Left ventricle myocardium inferior (tissue), 1 donor: Measurements from ENCODE around the gene MST1. TPM values are rescaled to one million over a fixed set of nuclear protein-coding genes. Genes with fewer than 3 reads are reported as not detected.

Source experiments
- DNase-seq: peaks from one replicate; pipeline ENCODE4 v3.0.0-alpha.2; 2020
- H3K27ac ChIP-seq: fragments of 200-600 bp; replicated peaks from 2 replicates; pipeline ENCODE4 v1.8.0; 2021
- H3K27me3 ChIP-seq: fragments of 200-600 bp; 2 replicates; pipeline ENCODE4 v1.8.0; 2021; ENCODE audit warnings: low read depth
- H3K36me3 ChIP-seq: fragments of 200-600 bp; 2 replicates; pipeline ENCODE4 v1.8.0; 2021
- H3K4me1 ChIP-seq: fragments of 200-600 bp; 2 replicates; pipeline ENCODE4 v1.8.0; 2021
- H3K4me3 ChIP-seq: fragments of 200-600 bp; 2 replicates; pipeline ENCODE4 v1.8.0; 2021; ENCODE audit warnings: mild to moderate bottlenecking, moderate library complexity
- H3K9me3 ChIP-seq: fragments of 200-600 bp; replicated peaks from 2 replicates; pipeline ENCODE4 v1.8.0; 2021
- intact Hi-C: fragments of 100-400 bp; cut with micrococcal nuclease; formaldehyde crosslinking; loops from one replicate; pipeline ENCODE4 v1.11.0; 2022
- long read RNA-seq: library from polyadenylated mRNA; unstranded; transcript quantifications from one replicate; pipeline ENCODE4 v2.0.0, GENCODE V29; 2021
- total RNA-seq: library from RNA; stranded (reverse); fragmentation: NEBNext Ultra II Directional; extraction: Animal tissue kit (Norgen Biotek cat#: 25700); gene quantifications from one replicate; pipeline ENCODE4 v1.2.1, GENCODE V29; 2021
- TF ChIP-seq, protein P1 (sequence below): fragments of 200-600 bp; IDR thresholded peaks from 2 replicates; pipeline ENCODE4 v1.8.0; 2021; ENCODE audit warnings: antibody characterized with exemption, mild to moderate bottlenecking, borderline replicate concordance
- donor health status: DM: no; HTN: yes; CAD: no; lungs with severe emphysema.

Gene MST1
- total RNA-seq, result 5.4 TPM
- long read RNA-seq, partial matches to known transcripts, result 0 of 1 reads
- long read RNA-seq, other reads (novel, unspliced or antisense), result 1 of 1 reads

DNA sequence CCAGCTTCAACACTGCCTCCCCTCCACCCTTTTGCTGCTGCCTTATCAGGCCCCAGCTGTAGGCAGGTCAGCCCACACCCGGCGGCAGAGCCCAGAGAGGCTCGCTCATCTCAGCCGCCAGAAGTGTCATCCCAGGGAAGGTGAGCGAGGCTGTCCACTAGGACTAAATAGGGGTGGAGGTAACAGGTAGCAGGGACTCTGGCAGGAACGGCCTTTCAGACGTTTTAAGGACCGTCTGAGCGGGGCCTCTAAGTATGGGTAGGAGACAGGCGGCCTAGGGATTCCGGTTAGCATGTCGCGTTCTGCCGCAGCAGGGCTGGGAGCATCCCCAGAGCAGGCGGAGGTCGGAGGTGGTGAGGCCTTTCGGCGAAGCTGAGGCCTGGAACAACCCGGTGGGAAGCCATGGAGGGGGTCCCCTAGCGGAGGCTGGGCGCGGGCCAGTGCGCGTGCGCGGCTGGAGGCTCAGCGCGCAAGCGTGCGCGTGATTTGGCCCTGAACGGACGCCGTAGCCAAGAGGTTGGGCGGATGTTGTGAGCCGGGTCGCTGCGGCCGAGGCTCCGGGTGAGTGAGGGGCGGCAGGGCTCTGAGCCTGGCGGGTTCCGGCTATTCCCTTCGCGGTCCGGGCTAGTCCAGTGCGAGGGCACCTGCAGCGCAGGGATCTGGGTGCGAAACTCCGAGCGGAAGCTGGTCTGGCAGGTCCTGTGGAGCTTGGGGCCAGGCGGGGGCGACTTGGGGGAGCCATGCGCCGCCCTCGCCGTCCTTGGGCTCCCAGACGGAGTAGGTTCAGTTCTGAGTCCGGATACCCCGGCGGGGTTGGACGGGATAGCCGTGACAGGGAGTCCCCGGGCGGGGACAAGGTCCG is at the start of gene MST1, which contains the start of gene RNF123:
Gene MST1 (minus strand): TSS at position 429 of the 862 bp plus-strand sequence. CDS start 783 bp downstream, outside the sequence.
Gene RNF123 (plus strand): TSS at position 512 of the 862 bp plus-strand sequence. CDS start 1,609 bp downstream, outside the sequence.
- peak; percentile 92 for DNase-seq
- Histone ChIP-seq H3K27ac (peak within 1 kb of the TSS; percentile 84), H3K36me3 (no peaks in the 10 kb centered on the region), H3K27me3 (peaks cover 14% of the 10 kb centered on the region), H3K9me3 (no peaks in the 10 kb centered on the region), H3K4me1 (peaks cover 48% of the 10 kb centered on the region), H3K4me3 (peak within 1 kb of the TSS; percentile 88)
- intact Hi-C loops, result no loop called here
- TF ChIP-seq, protein P1, sequence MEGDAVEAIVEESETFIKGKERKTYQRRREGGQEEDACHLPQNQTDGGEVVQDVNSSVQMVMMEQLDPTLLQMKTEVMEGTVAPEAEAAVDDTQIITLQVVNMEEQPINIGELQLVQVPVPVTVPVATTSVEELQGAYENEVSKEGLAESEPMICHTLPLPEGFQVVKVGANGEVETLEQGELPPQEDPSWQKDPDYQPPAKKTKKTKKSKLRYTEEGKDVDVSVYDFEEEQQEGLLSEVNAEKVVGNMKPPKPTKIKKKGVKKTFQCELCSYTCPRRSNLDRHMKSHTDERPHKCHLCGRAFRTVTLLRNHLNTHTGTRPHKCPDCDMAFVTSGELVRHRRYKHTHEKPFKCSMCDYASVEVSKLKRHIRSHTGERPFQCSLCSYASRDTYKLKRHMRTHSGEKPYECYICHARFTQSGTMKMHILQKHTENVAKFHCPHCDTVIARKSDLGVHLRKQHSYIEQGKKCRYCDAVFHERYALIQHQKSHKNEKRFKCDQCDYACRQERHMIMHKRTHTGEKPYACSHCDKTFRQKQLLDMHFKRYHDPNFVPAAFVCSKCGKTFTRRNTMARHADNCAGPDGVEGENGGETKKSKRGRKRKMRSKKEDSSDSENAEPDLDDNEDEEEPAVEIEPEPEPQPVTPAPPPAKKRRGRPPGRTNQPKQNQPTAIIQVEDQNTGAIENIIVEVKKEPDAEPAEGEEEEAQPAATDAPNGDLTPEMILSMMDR, result peak; percentile 53

DNA sequence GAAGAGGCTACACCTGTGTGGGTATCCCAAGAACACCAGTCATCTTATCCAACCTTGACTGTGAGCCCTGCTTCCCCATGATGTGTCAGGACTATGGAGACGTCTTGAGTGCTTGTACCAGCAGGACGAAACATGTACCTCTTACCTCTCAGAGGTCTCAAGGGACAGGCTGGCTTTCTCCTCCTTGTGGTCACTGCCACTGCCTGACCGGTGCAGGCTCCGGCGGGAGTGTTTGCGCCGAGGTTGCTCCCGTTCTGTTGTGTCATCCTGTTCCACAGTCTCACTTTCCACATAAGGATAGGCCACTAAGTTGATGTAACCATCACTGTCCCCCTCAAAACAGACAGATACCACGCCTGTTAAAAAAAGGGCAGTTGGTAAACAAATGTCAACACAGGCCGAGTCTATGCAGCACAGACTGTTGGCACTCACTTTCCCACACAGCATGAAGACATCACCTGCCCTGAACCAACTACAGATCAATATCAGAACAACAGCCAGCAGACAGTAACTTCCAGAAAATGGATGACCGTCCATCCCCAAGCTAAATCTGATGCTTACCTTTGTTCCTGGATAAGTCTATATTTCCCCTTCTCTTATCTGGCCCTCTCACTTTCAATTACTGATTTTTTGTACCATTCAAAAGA is 48.9 kb upstream of the MST1 start:
- Histone ChIP-seq H3K4me3 (no peak overlapping the region), H3K27ac (no peak overlapping the region), H3K9me3 (no peaks in the 10 kb centered on the region), H3K27me3 (no peaks in the 10 kb centered on the region), H3K4me1 (peaks cover 6% of the 10 kb centered on the region), H3K36me3 (peaks cover 60% of the 10 kb centered on the region)
- intact Hi-C loops, result no loop called here
- no peak for DNase-seq
- TF ChIP-seq, protein P1, result no peak

DNA sequence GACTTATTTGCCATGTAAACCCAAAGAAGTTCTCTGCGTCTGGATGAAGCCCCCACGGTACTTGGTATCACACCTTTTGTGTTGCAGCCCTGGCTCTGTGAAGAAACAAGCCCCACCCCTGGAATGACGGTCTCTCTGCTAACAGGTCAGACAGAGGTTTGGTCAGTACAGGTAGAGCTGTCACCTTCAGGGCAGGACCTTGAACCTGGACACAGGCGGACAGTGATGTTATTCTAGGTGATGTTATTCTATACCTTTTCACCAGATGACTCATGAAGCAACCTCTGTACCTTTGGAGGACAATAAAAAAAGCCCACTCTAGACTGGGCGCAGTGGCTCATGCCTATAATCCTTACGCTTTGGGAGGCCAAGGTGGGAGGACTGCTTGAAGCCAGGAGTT is 45.5 kb upstream of the MST1 start:
- Histone ChIP-seq H3K4me3 (no peak overlapping the region), H3K27ac (no peak overlapping the region), H3K9me3 (no peaks in the 10 kb centered on the region), H3K4me1 (peaks cover 6% of the 10 kb centered on the region), H3K27me3 (no peaks in the 10 kb centered on the region), H3K36me3 (peaks cover 87% of the 10 kb centered on the region)
- no peak for DNase-seq
- intact Hi-C loops, result no loop called here
- TF ChIP-seq, protein P1, result no peak

DNA sequence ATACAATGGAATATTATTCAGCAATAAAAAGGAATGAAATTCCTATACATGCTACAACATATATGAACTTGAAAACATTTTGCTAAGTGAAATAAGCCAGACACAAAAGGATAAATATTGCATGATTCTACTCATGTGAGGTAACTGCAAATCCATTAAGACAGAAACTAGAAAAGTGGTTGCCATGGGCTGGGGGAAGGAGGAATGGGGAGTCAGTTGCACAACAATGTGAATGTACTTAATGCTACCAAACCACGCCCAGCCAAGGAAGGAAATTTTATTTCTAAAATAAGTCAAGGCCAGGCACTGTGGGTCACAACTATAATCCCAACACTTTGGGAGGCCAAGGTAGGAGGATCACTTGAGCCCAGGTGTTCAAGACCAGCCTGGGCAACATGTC is 44.3 kb upstream of the MST1 start:
- intact Hi-C loops, result no loop called here
- H3K4me1 ChIP-seq, result peaks cover 6% of the 10 kb centered on the region
- TF ChIP-seq, protein P1, result no peak
- peaks cover 92% of the 10 kb centered on the region for H3K36me3 ChIP-seq
- no peaks in the 10 kb centered on the region for H3K27me3 ChIP-seq
- no peak for DNase-seq
- H3K4me3 ChIP-seq, result no peak overlapping the region
- no peak overlapping the region for H3K27ac ChIP-seq
- no peaks in the 10 kb centered on the region for H3K9me3 ChIP-seq

DNA sequence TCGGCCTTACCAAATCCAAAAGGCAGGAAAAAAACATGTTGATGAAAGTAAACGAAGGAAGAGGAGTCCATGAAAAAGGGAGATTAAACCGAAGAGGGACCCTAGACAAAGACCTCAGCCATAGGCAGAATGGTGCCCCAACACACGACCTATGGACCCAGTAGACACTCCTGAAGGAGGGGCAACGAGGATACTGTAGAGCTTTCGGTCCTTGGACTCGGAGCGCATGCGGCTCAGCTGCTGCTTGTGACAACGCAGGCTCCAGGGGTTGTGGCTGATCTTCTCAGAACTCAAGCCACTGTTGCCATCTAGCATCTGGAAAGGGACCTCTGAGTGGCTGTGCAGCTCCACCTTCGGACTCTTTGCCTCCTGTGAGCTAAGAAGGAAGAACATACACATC is 43.3 kb upstream of the MST1 start:
- peaks cover 6% of the 10 kb centered on the region for H3K4me1 ChIP-seq
- H3K4me3 ChIP-seq, result no peak overlapping the region
- no peak overlapping the region for H3K27ac ChIP-seq
- no peak for DNase-seq
- H3K27me3 ChIP-seq, result no peaks in the 10 kb centered on the region
- TF ChIP-seq, protein P1, result no peak
- H3K36me3 ChIP-seq, result peaks cover 91% of the 10 kb centered on the region
- no peaks in the 10 kb centered on the region for H3K9me3 ChIP-seq
- intact Hi-C loops, result no loop called here
